GM23338 (cell line): ENCODE data around the gene ARHGEF2. TPM values are rescaled to one million over a fixed set of nuclear protein-coding genes. Genes with fewer than 3 reads are reported as not detected.

Experiments
- ATAC-seq: fragments of 200-7000 bp; cut with Tn5 transposase; 3 replicates; pipeline ENCODE4 v1.9.1; 2020
- DNase-seq: peaks from one replicate; pipeline ENCODE4 v3.0.0-alpha.2; 2015; ENCODE audit warnings: low spot score
- H2AFZ ChIP-seq: fragments of 200-600 bp; sonication (generic); 2 replicates; pipeline ENCODE4 v1.8.0; 2016; ENCODE audit warnings: antibody characterized with exemption, mild to moderate bottlenecking, moderate library complexity
- H3F3A ChIP-seq: fragments of 200-600 bp; sonication (generic); replicated peaks from 2 replicates; pipeline ENCODE4 v1.8.0; 2017; ENCODE audit warnings: antibody characterized with exemption, mixed run types, low read depth
- H3K27ac ChIP-seq: fragments of 200-600 bp; sonication (generic); 2 replicates; pipeline ENCODE4 v1.6.1; 2016; ENCODE audit warnings: low read depth
- H3K27me3 ChIP-seq: fragments of 200-600 bp; sonication (generic); 2 replicates; pipeline ENCODE4 v1.8.0; 2016; ENCODE audit warnings: mild to moderate bottlenecking, mixed run types, moderate library complexity; ENCODE audit not compliant: insufficient read depth
- H3K36me3 ChIP-seq: fragments of 200-600 bp; sonication (generic); 2 replicates; pipeline ENCODE4 v1.8.0; 2016; ENCODE audit warnings: mild to moderate bottlenecking; ENCODE audit not compliant: insufficient read depth
- H3K4me1 ChIP-seq: fragments of 200-600 bp; sonication (generic); 2 replicates; pipeline ENCODE4 v1.8.0; 2016; ENCODE audit warnings: mild to moderate bottlenecking, moderate library complexity; ENCODE audit not compliant: insufficient read depth
- H3K4me2 ChIP-seq: fragments of 200-600 bp; sonication (generic); 2 replicates; pipeline ENCODE4 v1.7.1; 2017; ENCODE audit warnings: mixed run types
- H3K4me3 ChIP-seq: fragments of 200-600 bp; sonication (generic); 2 replicates; pipeline ENCODE4 v1.6.1; 2016; ENCODE audit warnings: mixed run types
- H3K79me2 ChIP-seq: fragments of 200-600 bp; sonication (generic); replicated peaks from 2 replicates; pipeline ENCODE4 v1.8.0; 2017; ENCODE audit warnings: mild to moderate bottlenecking; ENCODE audit not compliant: insufficient read depth
- H3K9me2 ChIP-seq: fragments of 200-600 bp; sonication (generic); 2 replicates; pipeline ENCODE4 v1.8.0; 2017; ENCODE audit not compliant: insufficient read depth
- H4K20me1 ChIP-seq: fragments of 200-600 bp; sonication (generic); replicated peaks from 2 replicates; pipeline ENCODE4 v1.8.0; 2017; ENCODE audit warnings: mild to moderate bottlenecking; ENCODE audit not compliant: insufficient read depth
- H3K27ac Mint-ChIP-seq: 2 replicates; pipeline ENCODE4 v1.8.0; 2020; ENCODE audit warnings: inconsistent platforms, mild to moderate bottlenecking, moderate library complexity, mixed read lengths
- H3K27me3 Mint-ChIP-seq: 3 replicates; pipeline ENCODE4 v1.8.0; 2022; ENCODE audit warnings: low read depth, mild to moderate bottlenecking, moderate library complexity, mixed read lengths, inconsistent platforms; ENCODE audit not compliant: insufficient read depth, poor library complexity
- H3K36me3 Mint-ChIP-seq: 3 replicates; pipeline ENCODE4 v1.8.0; 2021; ENCODE audit warnings: low read depth, mild to moderate bottlenecking, inconsistent platforms, moderate library complexity, mixed read lengths
- H3K4me1 Mint-ChIP-seq: 3 replicates; pipeline ENCODE4 v1.8.0; 2020; ENCODE audit warnings: mild to moderate bottlenecking, inconsistent platforms, mixed read lengths
- H3K4me3 Mint-ChIP-seq: 3 replicates; pipeline ENCODE4 v1.8.0; 2021; ENCODE audit warnings: moderate library complexity, mild to moderate bottlenecking, inconsistent platforms, mixed read lengths
- H3K9me3 Mint-ChIP-seq: 3 replicates; pipeline ENCODE4 v1.8.0; 2020; ENCODE audit warnings: moderate library complexity, mild to moderate bottlenecking, inconsistent platforms, mixed read lengths
- ETS1 ChIP-seq: IDR thresholded peaks from 2 replicates; pipeline ENCODE4 v1.6.1; 2016; ENCODE audit warnings: antibody characterized with exemption
- EZH2phosphoT487 ChIP-seq: fragments of 200-600 bp; sonication (generic); IDR thresholded peaks from one replicate; pipeline ENCODE4 v1.8.1; 2018; ENCODE audit warnings: antibody characterized with exemption; ENCODE audit not compliant: unreplicated experiment
- JUNB ChIP-seq: IDR thresholded peaks from one replicate; pipeline ENCODE4 v1.6.1; 2016; ENCODE audit warnings: antibody characterized with exemption; ENCODE audit not compliant: unreplicated experiment
- NANOG ChIP-seq: IDR thresholded peaks from 2 replicates; pipeline ENCODE4 v1.6.1; 2016; ENCODE audit warnings: antibody characterized with exemption, borderline replicate concordance
- POLR2AphosphoS5 ChIP-seq: IDR thresholded peaks from 2 replicates; pipeline ENCODE4 v1.6.1; 2016; ENCODE audit warnings: antibody characterized with exemption, low read depth
- STAT1 ChIP-seq: IDR thresholded peaks from one replicate; pipeline ENCODE4 v1.6.1; 2016; ENCODE audit warnings: antibody characterized with exemption; ENCODE audit not compliant: unreplicated experiment
- ZNF331 ChIP-seq: fragments of 250-450 bp; sonication (Bioruptor Pico); IDR thresholded peaks from 2 replicates; pipeline ENCODE4 v1.5.0; 2020; ENCODE audit warnings: low read depth, mild to moderate bottlenecking, moderate library complexity
- ZNF462 ChIP-seq: fragments of 250-450 bp; sonication (Bioruptor Pico); IDR thresholded peaks from 2 replicates; pipeline ENCODE4 v1.5.0; 2020; ENCODE audit warnings: mild to moderate bottlenecking, moderate library complexity
- polyA plus RNA-seq: library from polyadenylated mRNA; unstranded; fragments of >200 nt; fragmentation: Nextera tagmentation; extraction: Ambion mirVana; gene quantifications from 2 replicates; pipeline ENCODE4 v1.2.1, GENCODE V29; 2016
- total RNA-seq: library from RNA; depleted of rRNA; stranded (reverse); fragments of >200 nt; shearing (Covaris generic); gene quantifications from 2 replicates; pipeline ENCODE4 v1.2.3, GENCODE V29; 2014

The ARHGEF2 gene
- total and polyA plus RNA-seq, 2 experiments from 2014 or later = 23.0 to 87.6 TPM

GRCh38 chr1:156004843-156005584 lies 26.7 kb upstream of the ARHGEF2 start (continued):
- TF ChIP-seq ZNF462 (CRISPR knock-in tag) = no peak
- TF ChIP-seq NANOG = no peak
- TF ChIP-seq JUNB = no peak

- Histone ChIP-seq H3K9me2 (no peaks in the 10 kb centered on the region), H3K27me3 (no peaks in the 10 kb centered on the region), H3K4me2 (no peak overlapping the region), H4K20me1 (no peaks in the 10 kb centered on the region), H3K27ac (no peak overlapping the region), H3K4me1 (no peaks in the 10 kb centered on the region), H3K4me3 (no peak overlapping the region), H3K36me3 (peaks cover 7% of the 10 kb centered on the region; the same call in 1 of the 2 replicates), H3F3A (peaks cover 9% of the 10 kb centered on the region; the same call in 1 of the 2 replicates), H3K79me2 (no peaks in the 10 kb centered on the region), H2AFZ (no peak overlapping the region)
- H3K4me3 Mint-ChIP-seq = no peak overlapping the region
- peaks cover 10% of the 10 kb centered on the region for H3K36me3 Mint-ChIP-seq
- DNase-seq (no peak), ATAC-seq (no peak)
- H3K27ac Mint-ChIP-seq = no peak overlapping the region
- peaks cover 5% of the 10 kb centered on the region for H3K27me3 Mint-ChIP-seq
- peaks cover 6% of the 10 kb centered on the region for H3K4me1 Mint-ChIP-seq
- no peaks in the 10 kb centered on the region for H3K9me3 Mint-ChIP-seq
- no peak for TF ChIP-seq NANOG
- TF ChIP-seq ZNF331 (CRISPR knock-in tag) = no peak
- TF ChIP-seq ZNF462 (CRISPR knock-in tag) = no peak
- no peak for TF ChIP-seq STAT1
- no peak for TF ChIP-seq ETS1
- TF ChIP-seq EZH2phosphoT487 = no peak
- TF ChIP-seq JUNB = no peak
- no peak for TF ChIP-seq POLR2AphosphoS5
These were observed 25.5 kb upstream of the ARHGEF2 start for GRCh38 chr1:156003923-156004188.
